Right lobe of liver (tissue), 4 donors: ENCODE results near the gene ARHGEF9.

Source experiments
- CTCF ChIP-seq, 4 donors: fragments of 200-600 bp in 3 of 4; fragments of 450-650 bp in 1 of 4; IDR thresholded peaks; one replicate each; pipeline versions ENCODE4 v1.5.1 to v1.8.0; 2016 to 2022; ENCODE audit warnings: antibody characterized with exemption in 4 of 4, mild to moderate bottlenecking in 2 of 4
- POLR2A ChIP-seq: fragments of 450-650 bp; IDR thresholded peaks from one replicate; pipeline ENCODE4 v1.6.1; 2017; ENCODE audit warnings: antibody characterized with exemption, mild to moderate bottlenecking
- donor health status: DM: no; HTN: no; CAD: no.
- donor health status: DM: no; HTN: no; CAD: no.
- donor health status: DM: no; HTN: yes; CAD: no.

DNA sequence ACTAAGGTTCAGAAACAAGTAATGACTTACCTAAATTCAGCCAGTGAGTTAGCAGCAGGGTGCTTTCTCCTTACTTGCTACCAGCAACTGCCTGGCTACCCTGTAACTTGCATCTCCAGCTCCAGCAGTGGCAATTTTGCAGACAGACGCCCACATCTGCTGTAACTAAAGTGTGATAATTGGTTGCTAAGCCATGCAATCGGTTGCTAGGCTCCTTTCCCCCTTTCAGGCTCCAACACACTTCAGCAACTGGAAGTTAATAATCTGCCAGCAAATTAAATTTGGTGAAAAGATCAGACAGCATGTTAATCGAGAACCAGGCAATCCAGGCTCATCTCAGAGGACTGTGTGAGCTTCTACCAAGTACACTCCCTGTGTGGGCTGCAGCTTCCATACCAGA lies 24.2 kb upstream of the ARHGEF9 start:
- TF ChIP-seq CTCF (IDR thresholded peaks at IDR 0.05), result no peak
- TF ChIP-seq POLR2A, result no peak
